ENCODE data around the gene GLIPR1L2. TPM values are rescaled to one million over a fixed set of nuclear protein-coding genes. Genes with fewer than 3 reads are reported as not detected.
"Not testable (repeated sequence)": the region's sequence is repeated elsewhere in the genome, so short reads cannot be mapped to it uniquely, and the experiment has no call there.

GLIPR1L2 gene
- total and polyA plus RNA-seq, 10 of the 15 experiments (the other 5 are each of a cell fraction or from before 2014, with no cell fraction given): 0.04 to 0.39 (median 0.09) TPM; not detected in 3

- no peak for TF ChIP-seq MTA2 (IDR thresholded peaks at IDR 0.05; ENCODE audit: low read depth)
- TF ChIP-seq EZH2 (IDR thresholded peaks at IDR 0.05; ENCODE audit: borderline replicate concordance, control insufficient read depth, low read depth, low read length): no peak
- TF ChIP-seq MYB (IDR thresholded peaks at IDR 0.05; ENCODE audit: borderline replicate concordance, low read depth, low read length): no peak
- no peak for TF ChIP-seq HSF1 (IDR thresholded peaks at IDR 0.05; ENCODE audit: low read depth, low read length)
- no peak overlapping the region for H3K4me2 ChIP-seq (ENCODE audit: control insufficient read depth, insufficient read depth)
- intact Hi-C loops (cut with micrococcal nuclease; ENCODE audit: unreplicated experiment): loop anchor here (5.0 kb wide), 1 partner anchor 67 kb away; no protein-coding TSS in a partner anchor
Observed at GRCh38 chr12:75439930-75440329, 49.0 kb downstream of the GLIPR1L2 start.

GRCh38 chr12:75441687-75442449 is 51.0 kb downstream of the GLIPR1L2 start:
- H3K27ac ChIP-seq (ENCODE audit: control insufficient read depth, insufficient read depth); H3K79me2 ChIP-seq (ENCODE audit: control insufficient read depth, insufficient read depth, low read length); H4K20me1 ChIP-seq (ENCODE audit: control insufficient read depth, insufficient read depth); ATAC-seq; intact Hi-C loops (cut with micrococcal nuclease; ENCODE audit: unreplicated experiment); RAD21 ChIA-PET (ENCODE audit: unreplicated experiment); FAIRE-seq; H3K4me3 ChIP-seq; H3K4me1 ChIP-seq (ENCODE audit: control insufficient read depth, insufficient read depth, low read length); H3K27me3 ChIP-seq (replicated peaks in 1 of 2; ENCODE audit: control insufficient read depth in 2 of 2, insufficient read depth in 2 of 2, low read length in 1 of 2); SMC1A ChIA-PET (ENCODE audit: uncharacterized antibody, unreplicated experiment); H2AFZ ChIP-seq (ENCODE audit: control insufficient read depth, low read depth, low read length); POLR2A ChIA-PET; H3K36me3 ChIP-seq (ENCODE audit: control insufficient read depth in 2 of 2, insufficient read depth in 2 of 2, low read length in 1 of 2); H3K4me2 ChIP-seq (ENCODE audit: control insufficient read depth, insufficient read depth); H3K9ac ChIP-seq (ENCODE audit: control insufficient read depth, insufficient read depth, low read length); DNase-seq (ENCODE audit: low read depth, low spot score); BruUV-seq (replicated peaks); in situ Hi-C loops (cut with MboI); H3K9me3 ChIP-seq (replicated peaks; ENCODE audit: control insufficient read depth, insufficient read depth, low read length): not testable (repeated sequence)
- CTCF ChIA-PET: interaction anchor here (2.1 kb wide), 1 partner anchor 42 kb away, joined by 7 read pairs; no protein-coding TSS in a partner anchor
- WGBS (ENCODE audit: insufficient coverage, insufficient replicate concordance, low lambda C conversion rate, missing lambda C conversion rate): 14% methylated on average over 4 of the region's 4 CpGs

More at GRCh38 chr12:75439930-75440329, 49.0 kb downstream of the GLIPR1L2 start:
- in situ Hi-C loops (cut with MboI): no loop called here
- H3K4me3 ChIP-seq: no peak overlapping the region
- DNase-seq (ENCODE audit: low read depth, low spot score): no peak
- no peaks in the 10 kb centered on the region for H3K4me1 ChIP-seq (ENCODE audit: control insufficient read depth, insufficient read depth, low read length)
- no TSS peak for BruUV-seq (replicated peaks)
- H3K9me3 ChIP-seq (replicated peaks; ENCODE audit: control insufficient read depth, insufficient read depth, low read length): no peaks in the 10 kb centered on the region; the same call in 2 of the 3 replicates
- H3K9ac ChIP-seq (ENCODE audit: control insufficient read depth, insufficient read depth, low read length): no peak overlapping the region
- H3K27ac ChIP-seq (ENCODE audit: control insufficient read depth, insufficient read depth): no peak overlapping the region
- POLR2A ChIA-PET: interaction anchor here (0.5 kb wide), 1 partner anchor 36 kb away, joined by 8 read pairs; no protein-coding TSS in a partner anchor
- RAD21 ChIA-PET (ENCODE audit: unreplicated experiment): no interaction called here
- H3K36me3 ChIP-seq (ENCODE audit: control insufficient read depth in 2 of 2, insufficient read depth in 2 of 2, low read length in 1 of 2): no peaks in the 10 kb centered on the region
- H3K79me2 ChIP-seq (ENCODE audit: control insufficient read depth, insufficient read depth, low read length): no peaks in the 10 kb centered on the region
- no peak overlapping the region for H2AFZ ChIP-seq (ENCODE audit: control insufficient read depth, low read depth, low read length)
- CTCF ChIA-PET: interaction anchor here (1.0 kb wide), 1 partner anchor 13 kb away, joined by 3 read pairs; no protein-coding TSS in a partner anchor
- H3K27me3 ChIP-seq (replicated peaks in 1 of 2; ENCODE audit: control insufficient read depth in 2 of 2, insufficient read depth in 2 of 2, low read length in 1 of 2): no peaks in the 10 kb centered on the region; a peak in 1 of 4 replicates
- H4K20me1 ChIP-seq (ENCODE audit: control insufficient read depth, insufficient read depth): no peaks in the 10 kb centered on the region
- no peak for FAIRE-seq
- SMC1A ChIA-PET (ENCODE audit: uncharacterized antibody, unreplicated experiment): interaction anchor here (1.6 to 2.2 kb wide), 2 partner anchors 24 to 43 kb away, joined by 3 to 4 read pairs; no protein-coding TSS in a partner anchor
- no peak for ATAC-seq

- H3K79me2 ChIP-seq (ENCODE audit: control insufficient read depth, insufficient read depth, low read length); H2AFZ ChIP-seq (ENCODE audit: control insufficient read depth, low read depth, low read length); intact Hi-C loops (cut with micrococcal nuclease; ENCODE audit: unreplicated experiment); H3K27me3 ChIP-seq (replicated peaks in 1 of 2; ENCODE audit: control insufficient read depth in 2 of 2, insufficient read depth in 2 of 2, low read length in 1 of 2); SMC1A ChIA-PET (ENCODE audit: uncharacterized antibody, unreplicated experiment); RAD21 ChIA-PET (ENCODE audit: unreplicated experiment); POLR2A ChIA-PET; DNase-seq (ENCODE audit: low read depth, low spot score); H3K4me2 ChIP-seq (ENCODE audit: control insufficient read depth, insufficient read depth); BruUV-seq (replicated peaks); H3K9me3 ChIP-seq (replicated peaks; ENCODE audit: control insufficient read depth, insufficient read depth, low read length); FAIRE-seq; H3K36me3 ChIP-seq (ENCODE audit: control insufficient read depth in 2 of 2, insufficient read depth in 2 of 2, low read length in 1 of 2); H3K9ac ChIP-seq (ENCODE audit: control insufficient read depth, insufficient read depth, low read length); in situ Hi-C loops (cut with MboI); H4K20me1 ChIP-seq (ENCODE audit: control insufficient read depth, insufficient read depth); H3K4me1 ChIP-seq (ENCODE audit: control insufficient read depth, insufficient read depth, low read length); H3K27ac ChIP-seq (ENCODE audit: control insufficient read depth, insufficient read depth); ATAC-seq; H3K4me3 ChIP-seq: not testable (repeated sequence)
- CTCF ChIA-PET: interaction anchor here (2.1 kb wide), 1 partner anchor 42 kb away, joined by 7 read pairs; no protein-coding TSS in a partner anchor
- WGBS (ENCODE audit: insufficient coverage, insufficient replicate concordance, low lambda C conversion rate, missing lambda C conversion rate): 26% methylated on average over 3 of the region's 3 CpGs
Observed at GRCh38 chr12:75442454-75442853, 51.6 kb downstream of the GLIPR1L2 start.

Data from GM12878 (cell line).